GM18526 (cell line): ENCODE results near the gene ACE.

ENCODE experiments used
- POLR2A ChIP-seq: IDR thresholded peaks from 3 replicates; pipeline ENCODE4 v1.6.1; 2011; ENCODE audit not compliant: insufficient read length; ENCODE audit errors: extremely low read depth

Gene ACE

GRCh38 chr17:63440127-63440769 lies 36.6 kb upstream of the ACE start:
- TF ChIP-seq POLR2A: no peak

- TF ChIP-seq POLR2A: no peak
Observed at GRCh38 chr17:63440770-63441335, 36.0 kb upstream of the ACE start.

- no peak for TF ChIP-seq POLR2A
Observed at GRCh38 chr17:63441654-63442053, 35.2 kb upstream of the ACE start.

- no peak for TF ChIP-seq POLR2A
Observed at GRCh38 chr17:63442074-63442473, 34.8 kb upstream of the ACE start.

- TF ChIP-seq POLR2A: no peak
Observed at GRCh38 chr17:63442549-63443035, 34.3 kb upstream of the ACE start.

- TF ChIP-seq POLR2A: no peak
Observed at GRCh38 chr17:63443053-63443452, 33.8 kb upstream of the ACE start.

GRCh38 chr17:63444457-63444856 lies 32.4 kb upstream of the ACE start:
- TF ChIP-seq POLR2A: no peak

- no peak for TF ChIP-seq POLR2A
Observed at GRCh38 chr17:63445065-63445464, 31.8 kb upstream of the ACE start.

- TF ChIP-seq POLR2A: no peak
Observed at GRCh38 chr17:63445571-63445953, 31.3 kb upstream of the ACE start.

GRCh38 chr17:63445954-63446752 lies 30.7 kb upstream of the ACE start, which contains the start of gene CYB561:
Gene CYB561 (minus strand): TSS chr17:63446306. CDS start chr17:63437547, 8,759 bp downstream.
- no peak for TF ChIP-seq POLR2A

GRCh38 chr17:63446753-63447470 lies 29.9 kb upstream of the ACE start:
- TF ChIP-seq POLR2A: no peak

GRCh38 chr17:63447471-63448009 lies 29.3 kb upstream of the ACE start:
- no peak for TF ChIP-seq POLR2A

GRCh38 chr17:63448655-63449054 lies 28.2 kb upstream of the ACE start:
- TF ChIP-seq POLR2A: no peak

GRCh38 chr17:63450551-63450950 lies 26.3 kb upstream of the ACE start:
- no peak for TF ChIP-seq POLR2A

- no peak for TF ChIP-seq POLR2A
Observed at GRCh38 chr17:63451150-63451549, 25.7 kb upstream of the ACE start.
